ENCODE data around the gene MEGF8. TPM values are rescaled to one million over a fixed set of nuclear protein-coding genes. Genes with fewer than 3 reads are reported as not detected.

Gene MEGF8
- total and polyA plus RNA-seq, 2 of the 13 experiments (the other 11 are each of a cell fraction or from before 2014, with no cell fraction given): 4.0 to 8.8 TPM

GRCh38 chr19:42284066-42284501, 41.4 kb upstream of the MEGF8 start (continued):
- TF ChIP-seq RBFOX2 (IDR thresholded peaks at IDR 0.05; ENCODE audit: low read depth, low read length): peak; percentile 84
- TF ChIP-seq TCF7L2 (IDR thresholded peaks at IDR 0.05; ENCODE audit: low read depth, low read length): no peak
- TF ChIP-seq SALL1 (CRISPR knock-in tag; IDR thresholded peaks at IDR 0.05): no peak
- 0 out of 2 replicates have a peak, but pooled peaks have one; percentile 4 for TF ChIP-seq THAP11 (CRISPR knock-in tag; IDR thresholded peaks at IDR 0.05)
- TF ChIP-seq SKIL (CRISPR knock-in tag; IDR thresholded peaks at IDR 0.05; ENCODE audit: borderline replicate concordance): no peak
- TF ChIP-seq NR2C2 (CRISPR knock-in tag; IDR thresholded peaks at IDR 0.05; ENCODE audit: borderline replicate concordance): 0 out of 2 replicates have a peak, but pooled peaks have one; percentile 3
- peak; percentile 58; the same call in 1 of the 2 replicates for TF ChIP-seq HES4 (CRISPR knock-in tag; IDR thresholded peaks at IDR 0.05; ENCODE audit: borderline replicate concordance)
- TF ChIP-seq, protein P1, sequence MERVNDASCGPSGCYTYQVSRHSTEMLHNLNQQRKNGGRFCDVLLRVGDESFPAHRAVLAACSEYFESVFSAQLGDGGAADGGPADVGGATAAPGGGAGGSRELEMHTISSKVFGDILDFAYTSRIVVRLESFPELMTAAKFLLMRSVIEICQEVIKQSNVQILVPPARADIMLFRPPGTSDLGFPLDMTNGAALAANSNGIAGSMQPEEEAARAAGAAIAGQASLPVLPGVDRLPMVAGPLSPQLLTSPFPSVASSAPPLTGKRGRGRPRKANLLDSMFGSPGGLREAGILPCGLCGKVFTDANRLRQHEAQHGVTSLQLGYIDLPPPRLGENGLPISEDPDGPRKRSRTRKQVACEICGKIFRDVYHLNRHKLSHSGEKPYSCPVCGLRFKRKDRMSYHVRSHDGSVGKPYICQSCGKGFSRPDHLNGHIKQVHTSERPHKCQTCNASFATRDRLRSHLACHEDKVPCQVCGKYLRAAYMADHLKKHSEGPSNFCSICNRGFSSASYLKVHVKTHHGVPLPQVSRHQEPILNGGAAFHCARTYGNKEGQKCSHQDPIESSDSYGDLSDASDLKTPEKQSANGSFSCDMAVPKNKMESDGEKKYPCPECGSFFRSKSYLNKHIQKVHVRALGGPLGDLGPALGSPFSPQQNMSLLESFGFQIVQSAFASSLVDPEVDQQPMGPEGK (CRISPR knock-in tag; IDR thresholded peaks at IDR 0.05): peak; percentile 65
- no peak for TF ChIP-seq RBAK (CRISPR knock-in tag; IDR thresholded peaks at IDR 0.05)
- TF ChIP-seq ZNF660 (CRISPR knock-in tag; IDR thresholded peaks at IDR 0.05; ENCODE audit: borderline replicate concordance, low read depth): no peak
- TF ChIP-seq ZNF7 (CRISPR knock-in tag; IDR thresholded peaks at IDR 0.05): no peak
- TF ChIP-seq ZNF44 (CRISPR knock-in tag; IDR thresholded peaks at IDR 0.05): no peak
- TF ChIP-seq, protein P2, sequence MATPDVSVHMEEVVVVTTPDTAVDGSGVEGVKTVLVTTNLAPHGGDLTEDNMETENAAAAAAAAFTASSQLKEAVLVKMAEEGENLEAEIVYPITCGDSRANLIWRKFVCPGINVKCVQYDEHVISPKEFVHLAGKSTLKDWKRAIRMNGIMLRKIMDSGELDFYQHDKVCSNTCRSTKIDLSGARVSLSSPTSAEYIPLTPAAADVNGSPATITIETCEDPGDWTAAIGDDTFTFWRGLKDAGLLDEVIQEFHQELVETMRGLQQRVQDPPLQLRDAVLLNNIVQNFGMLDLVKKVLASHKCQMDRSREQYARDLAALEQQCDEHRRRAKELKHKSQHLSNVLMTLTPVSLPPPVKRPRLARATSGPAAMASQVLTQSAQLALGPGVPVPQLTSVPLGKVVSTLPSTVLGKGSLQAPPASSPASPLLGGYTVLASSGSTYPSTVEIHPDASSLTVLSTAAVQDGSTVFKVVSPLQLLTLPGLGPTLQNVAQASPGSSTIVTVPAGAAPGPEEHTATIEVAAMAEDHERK (CRISPR knock-in tag; IDR thresholded peaks at IDR 0.05; ENCODE audit: low read depth): no peak
- no peak for TF ChIP-seq NKX3-1 (CRISPR knock-in tag; IDR thresholded peaks at IDR 0.05)
- no peak for TF ChIP-seq NPAS2 (CRISPR knock-in tag; IDR thresholded peaks at IDR 0.05; ENCODE audit: borderline replicate concordance)
- no peak for TF ChIP-seq REXO4 (CRISPR knock-in tag; IDR thresholded peaks at IDR 0.05; ENCODE audit: borderline replicate concordance)
- TF ChIP-seq RAD21 (CRISPR knock-in tag; IDR thresholded peaks at IDR 0.05): 0 out of 2 replicates have a peak, but pooled peaks have one; percentile 15
- TF ChIP-seq ZNF879 (CRISPR knock-in tag; IDR thresholded peaks at IDR 0.05): no peak
- TF ChIP-seq ZNF629 (CRISPR knock-in tag; conservative IDR thresholded peaks at IDR 0.05): no peak
- no peak for TF ChIP-seq NFKB2 (CRISPR knock-in tag; IDR thresholded peaks at IDR 0.05; ENCODE audit: borderline replicate concordance)
- TF ChIP-seq, protein P3, sequence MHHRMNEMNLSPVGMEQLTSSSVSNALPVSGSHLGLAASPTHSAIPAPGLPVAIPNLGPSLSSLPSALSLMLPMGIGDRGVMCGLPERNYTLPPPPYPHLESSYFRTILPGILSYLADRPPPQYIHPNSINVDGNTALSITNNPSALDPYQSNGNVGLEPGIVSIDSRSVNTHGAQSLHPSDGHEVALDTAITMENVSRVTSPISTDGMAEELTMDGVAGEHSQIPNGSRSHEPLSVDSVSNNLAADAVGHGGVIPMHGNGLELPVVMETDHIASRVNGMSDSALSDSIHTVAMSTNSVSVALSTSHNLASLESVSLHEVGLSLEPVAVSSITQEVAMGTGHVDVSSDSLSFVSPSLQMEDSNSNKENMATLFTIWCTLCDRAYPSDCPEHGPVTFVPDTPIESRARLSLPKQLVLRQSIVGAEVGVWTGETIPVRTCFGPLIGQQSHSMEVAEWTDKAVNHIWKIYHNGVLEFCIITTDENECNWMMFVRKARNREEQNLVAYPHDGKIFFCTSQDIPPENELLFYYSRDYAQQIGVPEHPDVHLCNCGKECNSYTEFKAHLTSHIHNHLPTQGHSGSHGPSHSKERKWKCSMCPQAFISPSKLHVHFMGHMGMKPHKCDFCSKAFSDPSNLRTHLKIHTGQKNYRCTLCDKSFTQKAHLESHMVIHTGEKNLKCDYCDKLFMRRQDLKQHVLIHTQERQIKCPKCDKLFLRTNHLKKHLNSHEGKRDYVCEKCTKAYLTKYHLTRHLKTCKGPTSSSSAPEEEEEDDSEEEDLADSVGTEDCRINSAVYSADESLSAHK (CRISPR knock-in tag; IDR thresholded peaks at IDR 0.05; ENCODE audit: borderline replicate concordance): no peak
- no peak for TF ChIP-seq ZNF180 (CRISPR knock-in tag; IDR thresholded peaks at IDR 0.05; ENCODE audit: borderline replicate concordance, low read depth)
- no peak for TF ChIP-seq ZNF580 (CRISPR knock-in tag; IDR thresholded peaks at IDR 0.05; ENCODE audit: borderline replicate concordance, low read depth)
